Myocyte (in vitro differentiated cells): ENCODE measurements around the gene NCKAP5L. TPM values are rescaled to one million over a fixed set of nuclear protein-coding genes. Genes with fewer than 3 reads are reported as not detected.
A peak's percentile ranks its signal among the peaks of the same experiment; 100 is the strongest.

Experiments
- DNase-seq: peaks from one replicate; pipeline ENCODE4 v3.0.0-alpha.2; 2012; ENCODE audit warnings: low read depth
- polyA plus RNA-seq: library from polyadenylated mRNA; unstranded; fragments of >200 nt; gene quantifications from one replicate; pipeline ENCODE4 v1.2.1, GENCODE V29; 2012; ENCODE audit warnings: missing spikeins
- total RNA-seq: library from RNA; depleted of rRNA; stranded (reverse); fragments of >200 nt; gene quantifications from 2 replicates; pipeline ENCODE4 v1.2.3, GENCODE V29; 2014

The NCKAP5L gene, protein sequence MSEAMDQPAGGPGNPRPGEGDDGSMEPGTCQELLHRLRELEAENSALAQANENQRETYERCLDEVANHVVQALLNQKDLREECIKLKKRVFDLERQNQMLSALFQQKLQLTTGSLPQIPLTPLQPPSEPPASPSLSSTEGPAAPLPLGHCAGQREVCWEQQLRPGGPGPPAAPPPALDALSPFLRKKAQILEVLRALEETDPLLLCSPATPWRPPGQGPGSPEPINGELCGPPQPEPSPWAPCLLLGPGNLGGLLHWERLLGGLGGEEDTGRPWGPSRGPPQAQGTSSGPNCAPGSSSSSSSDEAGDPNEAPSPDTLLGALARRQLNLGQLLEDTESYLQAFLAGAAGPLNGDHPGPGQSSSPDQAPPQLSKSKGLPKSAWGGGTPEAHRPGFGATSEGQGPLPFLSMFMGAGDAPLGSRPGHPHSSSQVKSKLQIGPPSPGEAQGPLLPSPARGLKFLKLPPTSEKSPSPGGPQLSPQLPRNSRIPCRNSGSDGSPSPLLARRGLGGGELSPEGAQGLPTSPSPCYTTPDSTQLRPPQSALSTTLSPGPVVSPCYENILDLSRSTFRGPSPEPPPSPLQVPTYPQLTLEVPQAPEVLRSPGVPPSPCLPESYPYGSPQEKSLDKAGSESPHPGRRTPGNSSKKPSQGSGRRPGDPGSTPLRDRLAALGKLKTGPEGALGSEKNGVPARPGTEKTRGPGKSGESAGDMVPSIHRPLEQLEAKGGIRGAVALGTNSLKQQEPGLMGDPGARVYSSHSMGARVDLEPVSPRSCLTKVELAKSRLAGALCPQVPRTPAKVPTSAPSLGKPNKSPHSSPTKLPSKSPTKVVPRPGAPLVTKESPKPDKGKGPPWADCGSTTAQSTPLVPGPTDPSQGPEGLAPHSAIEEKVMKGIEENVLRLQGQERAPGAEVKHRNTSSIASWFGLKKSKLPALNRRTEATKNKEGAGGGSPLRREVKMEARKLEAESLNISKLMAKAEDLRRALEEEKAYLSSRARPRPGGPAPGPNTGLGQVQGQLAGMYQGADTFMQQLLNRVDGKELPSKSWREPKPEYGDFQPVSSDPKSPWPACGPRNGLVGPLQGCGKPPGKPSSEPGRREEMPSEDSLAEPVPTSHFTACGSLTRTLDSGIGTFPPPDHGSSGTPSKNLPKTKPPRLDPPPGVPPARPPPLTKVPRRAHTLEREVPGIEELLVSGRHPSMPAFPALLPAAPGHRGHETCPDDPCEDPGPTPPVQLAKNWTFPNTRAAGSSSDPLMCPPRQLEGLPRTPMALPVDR (N-terminal part only)
- total RNA-seq: 95.7 and 112 TPM in 2 replicates
- polyA plus RNA-seq: 48.1 TPM

DNA sequence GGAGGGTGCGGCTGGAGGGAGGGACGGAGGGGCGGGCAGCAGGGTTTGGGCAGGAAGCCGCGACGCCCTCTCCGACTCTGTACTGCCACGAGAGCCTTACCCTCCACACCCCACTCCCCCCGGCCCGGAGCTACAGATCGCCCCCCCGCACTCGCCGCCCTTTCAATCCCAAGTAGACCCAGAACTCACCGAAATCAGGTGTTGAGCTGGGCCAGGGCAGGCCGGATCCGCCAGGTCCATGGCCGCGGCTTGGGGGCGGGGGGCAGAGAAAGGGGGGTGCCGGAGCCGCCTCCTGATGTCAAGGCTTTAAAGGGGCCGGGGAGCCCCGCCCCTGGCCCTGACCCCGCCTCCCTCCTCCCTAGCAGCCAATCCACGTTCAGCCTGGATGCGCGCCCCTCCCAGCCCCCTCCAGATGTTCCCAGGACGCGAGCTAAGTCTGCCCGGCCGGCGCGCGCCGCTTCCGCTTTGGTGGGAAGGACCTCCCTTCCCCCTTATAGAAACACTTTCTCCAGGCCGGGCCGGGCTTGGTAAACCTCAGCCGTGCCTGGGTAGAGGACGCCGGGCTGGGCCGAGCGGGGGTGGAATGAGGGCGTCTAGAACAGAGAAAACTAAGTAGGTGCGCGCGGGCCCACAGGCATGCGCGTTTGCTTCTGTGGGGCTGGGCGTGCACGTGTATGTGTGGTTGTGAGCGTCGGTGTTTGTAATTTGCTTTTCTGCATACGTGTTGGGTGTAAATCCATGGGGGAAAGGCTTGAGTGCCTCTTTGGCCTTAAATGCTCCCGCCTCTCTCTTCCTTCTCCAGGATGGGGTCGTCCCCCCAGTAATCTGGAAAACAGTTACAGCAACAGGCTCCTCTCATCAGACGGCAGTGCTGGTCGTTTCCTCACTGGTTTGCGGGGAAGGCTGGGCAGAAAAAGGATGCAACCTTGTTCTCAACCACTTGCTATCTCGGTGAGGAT is at the start of gene NCKAP5L:
TSS of gene NCKAP5L (minus strand) at position 281 of the 959 bp plus-strand sequence. CDS start 24,369 bp downstream, outside the sequence.
- DNase-seq: peak; percentile 98

DNA sequence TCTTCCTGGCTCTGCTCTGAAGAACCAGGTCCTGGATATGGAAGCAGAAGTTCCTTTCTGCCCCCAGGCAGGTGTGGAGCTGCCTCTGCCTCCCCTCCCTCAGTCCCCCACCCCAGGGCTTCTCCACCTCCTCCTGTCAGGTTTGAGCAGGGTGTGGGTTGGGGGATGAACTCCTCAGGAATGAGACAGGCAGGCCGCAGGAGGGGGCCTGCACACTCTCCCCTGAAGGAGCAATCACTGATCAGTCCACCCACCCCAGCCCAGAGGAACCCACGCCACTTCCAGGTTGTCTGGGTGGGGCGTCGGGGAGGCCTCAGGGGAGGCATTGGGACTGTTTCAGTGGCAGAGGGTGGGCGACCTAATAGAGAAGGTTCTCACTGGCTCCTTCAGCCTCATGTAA is 48.9 kb upstream of the NCKAP5L start:
- DNase-seq: no peak

DNA sequence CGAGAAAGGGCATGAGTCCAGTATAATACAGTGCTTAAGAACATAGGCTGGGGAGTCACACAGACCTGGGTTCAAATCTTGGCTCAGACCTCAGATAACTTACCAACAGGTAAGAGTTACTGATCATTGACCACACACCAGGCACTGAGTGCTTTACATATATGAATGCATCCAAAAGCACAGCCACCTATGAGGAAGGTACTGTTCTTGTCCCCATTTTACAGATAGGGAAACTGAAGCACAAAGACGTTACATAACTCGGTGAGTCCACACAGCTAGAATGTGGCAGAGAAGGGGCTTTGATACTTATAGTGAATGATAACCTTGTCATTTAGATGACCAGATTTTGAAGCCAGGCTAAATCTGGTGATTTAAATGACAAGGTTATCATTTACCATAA is 47.9 kb upstream of the NCKAP5L start:
- no peak for DNase-seq

DNA sequence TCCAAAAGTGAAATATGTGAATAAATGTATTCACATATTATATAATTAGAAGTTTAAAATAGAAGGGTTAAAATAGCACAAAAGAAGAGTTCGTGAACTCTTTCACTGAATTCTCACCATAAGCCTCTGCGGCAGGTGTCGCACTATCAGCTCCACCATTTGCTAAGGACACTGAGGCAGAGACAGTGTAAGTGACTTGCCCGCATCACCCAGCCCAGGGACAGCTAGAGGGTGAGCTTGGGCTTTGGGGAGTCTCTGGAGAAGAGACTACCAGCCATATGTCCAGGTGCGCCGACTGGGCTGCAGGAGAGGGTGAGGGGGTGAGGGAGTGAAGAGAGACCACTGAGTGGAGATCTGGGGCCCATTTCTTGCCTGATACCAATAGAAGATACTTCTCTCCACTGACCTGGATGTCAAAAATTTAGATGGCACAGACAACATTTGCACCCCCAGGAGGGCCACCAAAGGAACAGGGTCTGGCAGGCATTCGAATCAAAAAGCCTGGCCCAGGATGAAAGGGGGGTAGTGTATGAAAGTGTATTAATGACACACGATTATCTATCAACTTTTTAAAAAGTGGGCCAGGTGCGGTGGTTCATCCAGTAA is 47.0 kb upstream of the NCKAP5L start:
- DNase-seq: no peak

DNA sequence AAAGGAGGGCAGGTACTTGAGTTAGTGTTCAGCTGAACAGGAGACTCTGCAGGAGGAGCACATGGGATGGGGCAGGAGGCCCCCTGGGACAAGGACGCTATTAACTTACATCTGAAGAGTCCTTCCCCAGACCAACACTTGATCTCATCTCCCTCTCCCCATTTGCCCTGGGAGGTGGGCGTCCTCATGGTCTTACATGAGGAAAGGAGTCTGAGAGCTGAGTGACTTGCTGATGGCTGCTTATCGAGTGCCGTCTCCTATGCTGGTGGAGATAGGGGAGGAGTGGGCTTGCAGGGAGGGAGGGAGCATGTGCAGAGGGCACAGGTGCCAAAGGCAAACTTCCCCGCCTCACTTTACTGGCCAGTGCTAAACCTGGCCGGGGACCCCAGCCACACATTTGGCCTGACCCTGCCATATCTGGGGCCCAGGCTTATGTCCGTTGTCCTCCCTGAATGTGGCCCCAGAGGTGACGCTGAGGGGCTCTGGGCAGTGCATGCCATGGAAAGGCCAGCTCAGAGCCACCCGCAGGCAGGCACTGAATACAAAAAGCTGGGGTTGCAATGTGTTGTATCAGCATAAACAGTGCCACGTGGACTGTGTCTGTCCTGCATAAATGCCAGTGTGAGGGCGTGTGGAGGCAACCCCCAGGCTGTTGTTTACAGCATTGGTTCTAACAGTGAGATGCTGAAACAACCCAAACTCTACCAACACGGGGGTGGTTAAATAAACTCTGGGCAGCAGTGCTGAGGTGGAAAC is 46.1 kb upstream of the NCKAP5L start:
- no peak for DNase-seq

DNA sequence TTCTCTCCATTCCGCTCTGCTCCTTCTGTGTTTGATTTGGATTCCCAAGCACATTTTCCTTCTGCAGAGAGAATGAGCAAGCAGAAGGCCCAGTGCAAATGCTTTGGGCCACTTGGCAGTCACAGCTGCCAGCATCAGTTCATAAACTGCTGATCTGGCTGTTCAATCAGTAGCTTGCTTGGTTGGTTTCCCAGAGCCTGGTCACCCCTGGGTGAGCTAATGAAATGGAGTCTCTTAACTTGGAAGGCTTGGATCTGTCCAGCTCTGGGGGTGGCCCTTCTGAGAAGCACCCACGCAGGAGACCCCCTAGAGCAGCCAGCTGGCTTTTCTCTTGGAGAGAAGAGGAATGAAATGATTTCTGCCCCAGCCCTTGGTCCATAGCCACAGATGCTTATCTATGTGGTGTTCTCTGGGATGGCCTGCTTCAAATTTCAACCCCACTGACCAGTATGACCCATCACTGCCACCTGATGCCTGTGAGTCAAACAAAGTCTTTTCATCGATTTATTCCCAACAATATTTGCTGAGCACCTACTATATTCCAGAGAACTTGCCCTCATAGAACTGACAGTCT is 45.2 kb upstream of the NCKAP5L start:
- peak; percentile 74 for DNase-seq

DNA sequence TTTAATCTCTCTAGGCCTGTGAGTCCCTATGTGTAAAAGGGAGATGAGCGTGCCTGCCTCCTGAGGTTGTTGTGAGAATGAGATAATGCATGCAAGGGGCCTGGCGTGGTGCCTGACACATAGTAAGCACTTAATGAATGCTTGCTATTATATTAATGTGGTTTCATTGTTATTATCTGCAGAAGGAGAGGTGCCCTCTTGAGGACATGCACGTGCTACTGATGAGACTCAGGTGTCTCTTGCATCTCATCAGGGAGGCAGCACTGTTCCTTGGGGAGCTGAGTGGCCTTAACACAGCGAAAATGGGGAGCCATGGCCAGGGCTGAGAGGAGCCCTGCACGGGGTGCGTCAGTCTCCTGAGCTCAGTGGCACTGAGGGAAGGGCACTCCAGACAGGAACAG is 44.6 kb upstream of the NCKAP5L start:
- peak; percentile 16 for DNase-seq

DNA sequence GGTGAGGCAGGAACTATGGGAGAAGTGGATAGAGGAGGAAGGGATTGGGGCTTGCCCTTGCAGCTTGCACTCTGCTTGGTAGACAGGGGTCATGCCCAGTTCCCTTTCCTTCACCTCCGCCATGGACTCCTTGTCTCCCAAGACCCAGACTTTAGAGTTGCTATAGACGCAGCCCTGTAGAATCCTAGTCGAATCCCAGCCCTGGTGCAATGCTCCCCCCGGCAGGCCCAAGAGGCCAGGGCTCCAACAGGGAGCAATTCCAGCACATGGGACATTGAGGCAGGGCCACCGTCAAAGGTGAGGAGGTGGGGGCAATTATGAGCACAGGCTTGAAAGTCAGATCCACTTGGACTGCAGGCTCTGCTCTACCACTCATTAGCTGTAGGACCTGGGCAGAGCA is 44.2 kb upstream of the NCKAP5L start:
- DNase-seq: no peak

DNA sequence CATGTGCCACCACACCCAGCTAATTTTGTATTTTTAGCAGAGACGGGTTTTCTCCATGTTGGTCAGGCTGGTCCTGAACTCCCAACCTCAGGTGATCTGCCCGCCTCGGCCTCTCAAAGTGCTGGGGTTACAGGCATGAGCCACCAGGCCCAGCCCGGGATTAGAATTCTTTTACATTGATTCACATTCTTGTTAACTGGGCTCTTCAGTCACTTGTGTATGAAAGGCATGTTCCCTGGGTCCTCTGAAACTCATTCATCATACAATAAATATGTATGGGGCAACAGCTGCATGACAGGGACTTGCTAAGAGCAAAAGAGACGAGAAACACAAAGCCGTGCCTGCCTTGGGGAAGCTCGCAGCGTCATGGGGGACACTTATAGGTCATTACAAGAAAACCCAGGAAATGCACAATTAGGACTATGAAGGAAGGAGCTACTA is 43.6 kb upstream of the NCKAP5L start:
- peak; percentile 78 for DNase-seq

DNA sequence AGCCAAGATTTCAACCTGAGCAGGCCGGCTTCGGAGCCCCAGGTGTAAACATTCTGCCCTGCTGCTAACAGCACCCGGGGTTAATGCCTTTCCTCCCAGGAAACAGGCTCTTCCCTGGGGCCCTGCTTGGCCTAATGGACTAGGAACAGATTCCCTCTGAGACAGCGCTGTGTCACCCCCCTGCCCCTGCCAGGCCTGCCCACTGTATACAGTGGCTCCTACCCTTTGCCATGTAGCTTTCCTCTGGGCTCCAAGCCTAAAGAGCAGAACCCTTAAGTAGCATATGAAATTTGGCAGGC is 43.0 kb upstream of the NCKAP5L start:
- no peak for DNase-seq

DNA sequence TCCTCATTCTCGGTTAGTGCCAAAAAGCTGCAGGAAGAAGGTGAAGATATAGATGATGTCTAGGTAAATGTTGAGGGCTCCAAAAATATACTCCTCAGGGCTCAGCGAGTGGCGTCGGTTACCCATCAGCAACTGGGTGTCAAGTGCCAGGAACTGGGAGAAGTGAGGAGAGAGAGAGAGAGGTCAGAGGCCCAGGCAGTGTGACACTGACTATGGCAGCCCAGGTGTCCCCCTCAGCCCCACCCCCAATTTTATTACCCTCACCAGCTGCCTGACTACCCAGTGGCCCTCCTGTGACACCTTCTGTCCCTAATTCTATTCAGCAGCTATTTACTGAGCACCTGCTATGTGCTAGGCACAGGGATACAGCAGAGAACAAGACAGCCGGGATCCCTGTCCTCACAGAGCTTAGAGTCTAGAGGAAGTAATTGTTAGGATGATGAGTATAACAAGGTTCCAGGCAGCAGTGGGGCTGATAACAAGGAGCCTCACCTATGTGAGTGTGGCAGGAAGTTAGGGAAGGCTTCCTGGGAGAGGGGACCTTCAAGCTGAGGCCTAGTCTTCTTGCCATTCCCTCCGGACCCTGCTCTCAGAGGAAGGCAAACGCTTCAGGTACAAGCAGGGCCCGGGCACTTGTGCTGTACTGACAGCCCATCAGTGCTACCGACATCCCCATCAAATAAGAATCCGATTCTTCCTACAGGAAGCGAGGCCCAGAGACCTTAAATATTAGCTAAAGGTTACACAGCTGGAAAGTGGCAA is 42.5 kb upstream of the NCKAP5L start:
- no peak for DNase-seq

DNA sequence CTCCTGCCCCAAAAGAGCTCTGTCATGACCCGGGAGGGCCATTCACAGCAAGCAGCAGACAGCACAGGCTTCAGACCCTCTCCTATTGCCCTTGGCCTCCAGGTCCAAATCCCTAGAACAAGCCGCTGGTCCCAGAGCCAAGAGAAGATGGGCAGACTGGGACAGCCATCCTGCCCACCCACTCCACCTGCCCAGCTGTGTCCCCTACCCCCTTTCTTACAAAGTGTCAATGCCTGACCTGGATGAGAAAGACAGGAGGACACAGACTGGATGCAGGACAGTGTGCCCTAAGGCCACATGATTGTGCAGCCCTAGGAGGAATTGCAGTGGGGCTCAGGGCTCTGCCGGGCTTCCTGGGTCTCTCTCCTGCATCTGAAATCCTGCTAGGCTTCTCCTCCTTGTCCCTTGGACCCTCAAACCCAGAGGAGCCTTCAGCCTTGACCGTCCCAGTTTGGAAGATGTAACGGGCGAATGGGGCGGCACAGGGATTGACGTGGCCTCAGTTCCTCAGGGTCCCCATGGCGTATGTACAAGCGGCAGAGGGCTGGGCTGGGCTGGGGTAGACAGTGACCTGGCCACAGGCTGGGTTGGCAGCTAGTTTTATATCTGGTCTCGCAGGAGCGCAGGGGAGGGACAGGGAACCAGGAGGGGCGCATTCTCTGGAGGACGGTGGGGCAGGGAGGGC is 41.7 kb upstream of the NCKAP5L start:
- DNase-seq: no peak

DNA sequence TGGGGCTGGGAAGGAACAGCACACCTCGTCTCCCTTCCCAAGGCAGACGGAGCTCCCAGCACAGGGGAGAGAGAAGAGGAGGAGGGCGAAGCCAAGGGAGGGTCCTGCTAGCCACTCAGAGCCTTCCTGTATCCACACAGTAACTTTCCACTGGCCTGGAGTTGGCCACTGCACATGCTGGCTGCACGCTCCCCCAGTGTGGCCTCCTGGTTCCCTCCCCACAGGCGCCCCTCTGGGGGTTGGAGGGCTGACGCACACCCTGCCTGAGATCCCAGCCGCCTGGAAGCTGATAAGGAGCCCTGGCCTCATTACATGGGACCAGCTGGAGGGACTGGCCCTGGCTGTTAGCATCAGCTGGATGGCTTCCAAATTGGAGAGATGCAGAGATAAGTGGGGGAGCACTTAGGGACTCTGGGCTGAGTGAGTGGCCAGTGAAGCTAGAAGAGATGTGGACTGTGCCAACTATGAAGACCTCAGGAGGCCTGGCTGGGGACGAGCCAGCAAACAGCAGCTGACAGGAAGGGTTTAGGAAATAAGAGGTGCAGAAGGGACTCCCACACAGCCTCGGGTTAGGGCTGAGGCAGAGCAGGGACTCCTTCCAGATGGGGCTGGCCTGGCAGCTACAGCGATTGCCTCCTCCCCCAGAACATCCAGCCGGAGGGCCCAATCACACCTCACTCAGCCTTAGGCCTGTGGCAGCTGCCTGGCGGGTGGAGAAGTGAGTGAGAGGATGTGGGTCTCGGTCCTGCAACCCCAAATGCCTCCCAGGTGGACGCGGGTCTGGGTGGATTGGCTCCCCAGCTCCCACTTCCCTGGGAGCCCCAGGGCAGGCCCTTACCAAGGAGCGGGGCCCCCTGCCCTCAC is 41.0 kb upstream of the NCKAP5L start:
- DNase-seq: peak; percentile 96

DNA sequence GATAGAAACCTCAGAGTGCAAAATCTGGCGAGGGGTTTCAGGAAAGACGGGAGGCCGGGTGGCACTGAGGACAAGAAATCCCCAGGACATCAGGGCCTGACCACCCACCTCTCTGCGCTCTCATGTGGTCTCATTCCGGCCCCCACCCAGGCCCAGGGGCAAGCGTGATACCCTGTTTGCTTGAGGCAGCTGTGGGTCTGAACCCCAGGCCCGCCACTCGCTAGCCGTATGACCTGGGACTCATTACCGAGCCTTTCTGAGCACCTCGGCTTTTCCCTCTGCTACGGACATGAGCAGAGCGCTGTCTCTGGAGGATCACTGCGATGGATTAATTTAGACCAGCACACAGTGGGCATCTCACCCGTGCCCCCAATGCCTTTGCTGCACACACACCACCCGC is 40.2 kb upstream of the NCKAP5L start:
- DNase-seq: no peak

DNA sequence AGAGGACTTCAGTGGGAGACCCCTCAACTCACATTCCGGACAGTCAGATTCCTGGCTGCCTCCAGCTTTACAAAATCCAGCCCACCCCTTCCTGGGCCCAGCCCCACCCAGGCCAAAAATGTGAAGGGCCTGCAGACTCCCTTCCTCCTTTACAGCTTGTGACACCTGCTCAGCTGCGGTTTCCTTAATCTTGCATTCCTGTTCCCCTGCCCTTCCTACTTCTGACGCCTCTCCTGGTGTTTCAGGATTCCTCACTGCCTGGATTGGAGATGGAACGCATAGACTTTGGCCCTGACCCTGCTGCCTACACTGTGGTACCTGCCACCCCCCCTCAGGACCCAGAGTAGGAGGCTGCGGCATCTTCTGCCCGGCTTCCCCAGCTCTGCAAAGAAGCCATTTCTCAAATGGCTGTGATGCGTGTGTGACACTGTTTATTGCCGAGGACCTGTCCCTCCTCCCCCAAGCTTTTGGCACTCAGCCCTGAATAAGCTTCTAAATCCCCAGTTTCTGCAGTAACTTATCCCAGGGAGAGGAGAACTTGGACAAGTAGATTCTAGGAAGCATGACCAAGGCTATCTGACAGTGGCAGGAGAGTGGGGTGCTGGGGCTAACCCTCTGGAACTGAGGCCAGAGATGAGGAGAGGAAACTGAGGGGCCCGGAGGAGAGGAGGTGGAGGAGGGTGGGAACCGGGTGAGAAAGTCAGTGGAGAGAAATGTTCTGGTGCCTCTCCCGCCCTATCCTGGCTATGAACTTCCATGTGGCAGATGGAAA is 39.5 kb upstream of the NCKAP5L start:
- peak; percentile 64 for DNase-seq
